Measurements from ENCODE around the gene GALM. TPM values are rescaled to one million over a fixed set of nuclear protein-coding genes. Genes with fewer than 3 reads are reported as not detected.
A peak's percentile ranks its signal among the peaks of the same experiment; 100 is the strongest.

Gene GALM
- total and polyA plus RNA-seq, 4 donors = 20.5 to 32.8 (median 26.1) TPM

DNA sequence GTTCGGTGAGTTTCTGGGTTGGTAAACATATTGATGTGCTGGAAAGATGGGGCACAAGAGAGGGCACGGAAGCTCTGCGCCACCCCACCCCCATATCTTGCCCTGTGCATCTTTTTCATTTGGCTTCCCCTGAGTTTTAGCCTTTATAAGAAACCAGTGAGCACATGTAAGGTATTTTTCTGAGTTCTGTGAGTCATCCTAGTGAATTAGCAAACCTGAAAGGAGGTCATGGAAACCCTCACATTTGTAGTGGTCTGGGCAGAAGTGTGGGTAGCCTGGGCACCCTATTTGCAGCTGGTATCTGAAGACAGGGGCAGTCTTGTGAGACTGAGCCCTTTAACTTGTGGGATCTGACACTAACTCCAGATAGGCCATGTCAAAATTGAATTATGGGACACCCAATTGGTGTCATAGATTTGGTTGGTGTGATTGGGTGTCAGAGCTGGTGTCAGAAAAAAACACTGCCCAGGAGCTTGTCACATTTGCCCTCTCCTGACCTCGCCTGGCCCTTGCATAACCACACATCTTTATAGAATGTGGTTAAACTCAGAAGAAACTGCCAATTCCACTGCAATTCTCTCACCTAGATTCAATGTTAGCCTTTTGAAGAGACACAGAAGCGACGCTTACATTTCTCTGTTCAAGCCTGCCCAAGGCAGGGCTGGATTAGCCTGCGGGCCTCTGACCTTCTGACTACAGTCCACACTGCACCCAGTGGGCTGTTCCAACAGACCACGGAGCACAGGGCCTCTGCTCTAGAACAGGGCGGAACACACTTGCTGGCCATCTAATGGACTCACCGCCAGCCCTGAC lies 12.0 kb upstream of the GALM start:
- 77% methylated on average over 10 of the region's 10 CpGs for WGBS
- Histone ChIP-seq H3K27ac (ENCODE audit: low read depth in 1 of 2, low read length in 2 of 2) (no peak overlapping the region), H3K9ac (ENCODE audit: low read depth in 1 of 2, low read length in 2 of 2) (no peak overlapping the region), H3K9me3 (ENCODE audit: control insufficient read depth in 4 of 4, low read length in 3 of 4) (no peaks in the 10 kb centered on the region), H3K4me1 (ENCODE audit: control insufficient read depth in 4 of 4, insufficient read depth in 4 of 4, low read length in 3 of 4) (no peaks in the 10 kb centered on the region), H3K27me3 (ENCODE audit: control insufficient read depth in 4 of 4, insufficient read depth in 4 of 4, low read length in 3 of 4) (no peaks in the 10 kb centered on the region), H3K4me3 (ENCODE audit: low read depth in 1 of 3, low read length in 3 of 3) (no peak overlapping the region), H3K36me3 (ENCODE audit: control insufficient read depth in 4 of 4, insufficient read depth in 3 of 4, low read depth in 1 of 4, low read length in 3 of 4) (no peaks in the 10 kb centered on the region)
- TF ChIP-seq GABPA (IDR thresholded peaks at IDR 0.05 in 1 of 2, conservative IDR thresholded peaks at IDR 0.05 in 1 of 2) (no peak), RXRA (IDR thresholded peaks at IDR 0.05) (peak in 1 of 2 donors; percentile 40), HNF4A (conservative IDR thresholded peaks at IDR 0.05) (peak in 1 of 2 donors; percentile 9)
- no peak for DNase-seq (ENCODE audit: low spot score)

DNA sequence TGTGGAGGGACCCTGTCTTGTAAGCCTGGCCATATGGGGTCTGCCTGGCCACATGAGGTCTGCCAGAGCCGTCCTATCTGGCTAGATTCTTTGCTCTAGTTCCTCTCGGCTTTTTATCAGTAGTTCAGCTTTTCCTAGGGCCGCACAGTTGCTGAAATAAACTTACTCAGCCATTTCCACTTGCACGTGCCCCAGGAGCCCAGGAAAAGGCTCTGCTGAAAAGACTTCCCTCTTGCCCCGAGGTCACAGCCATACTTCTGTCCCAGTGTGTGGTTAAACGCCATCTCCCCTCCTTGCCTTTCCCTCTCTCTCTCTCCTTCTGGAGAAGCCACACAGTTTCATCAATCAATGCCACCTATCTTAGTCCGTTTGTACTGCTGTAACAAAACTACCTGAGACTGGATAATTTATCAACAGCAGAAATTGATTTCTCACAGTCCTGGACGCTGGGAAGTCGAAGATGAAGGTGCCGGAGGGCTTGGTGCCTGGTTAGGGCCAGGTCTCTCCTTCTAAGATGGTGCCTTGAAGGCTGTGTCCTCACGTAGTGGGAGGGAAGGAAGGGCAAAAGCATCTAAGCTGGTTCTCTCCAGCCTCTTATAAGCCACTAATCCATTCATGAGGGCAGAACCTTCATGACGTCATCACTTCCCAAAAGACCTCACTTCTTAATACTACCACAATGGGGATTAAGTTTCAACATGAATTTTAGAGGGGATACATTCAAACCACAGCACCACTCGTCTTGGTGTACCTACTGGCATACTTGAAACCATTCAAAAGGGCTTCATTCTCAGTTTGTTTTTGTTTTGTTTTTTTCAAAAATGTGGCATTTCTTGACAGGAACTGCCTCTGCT lies 11.2 kb upstream of the GALM start:
- no peak for TF ChIP-seq SP1 (IDR thresholded peaks at IDR 0.05)
- Histone ChIP-seq H3K4me3 (ENCODE audit: low read depth in 1 of 3, low read length in 3 of 3) (no peak overlapping the region), H3K36me3 (ENCODE audit: control insufficient read depth in 4 of 4, insufficient read depth in 3 of 4, low read depth in 1 of 4, low read length in 3 of 4) (no peaks in the 10 kb centered on the region), H3K9me3 (ENCODE audit: control insufficient read depth in 4 of 4, low read length in 3 of 4) (no peaks in the 10 kb centered on the region), H3K27ac (ENCODE audit: low read depth in 1 of 2, low read length in 2 of 2) (no peak overlapping the region), H3K9ac (ENCODE audit: low read depth in 1 of 2, low read length in 2 of 2) (no peak overlapping the region), H3K4me1 (ENCODE audit: control insufficient read depth in 4 of 4, insufficient read depth in 4 of 4, low read length in 3 of 4) (no peaks in the 10 kb centered on the region), H3K27me3 (ENCODE audit: control insufficient read depth in 4 of 4, insufficient read depth in 4 of 4, low read length in 3 of 4) (no peaks in the 10 kb centered on the region)
- no peak for DNase-seq (ENCODE audit: low spot score)
- WGBS = 80% methylated on average over 13 of the region's 13 CpGs

GRCh38 chr2:38655441-38655840 lies 10.5 kb upstream of the GALM start:
- Histone ChIP-seq H3K4me1 (ENCODE audit: control insufficient read depth in 4 of 4, insufficient read depth in 4 of 4, low read length in 3 of 4) (no peaks in the 10 kb centered on the region), H3K27ac (ENCODE audit: low read depth in 1 of 2, low read length in 2 of 2) (no peak overlapping the region), H3K9me3 (ENCODE audit: control insufficient read depth in 4 of 4, low read length in 3 of 4) (no peaks in the 10 kb centered on the region), H3K27me3 (ENCODE audit: control insufficient read depth in 4 of 4, insufficient read depth in 4 of 4, low read length in 3 of 4) (no peaks in the 10 kb centered on the region), H3K36me3 (ENCODE audit: control insufficient read depth in 4 of 4, insufficient read depth in 3 of 4, low read depth in 1 of 4, low read length in 3 of 4) (no peaks in the 10 kb centered on the region), H3K4me3 (ENCODE audit: low read depth in 1 of 3, low read length in 3 of 3) (no peak overlapping the region), H3K9ac (ENCODE audit: low read depth in 1 of 2, low read length in 2 of 2) (no peak overlapping the region)
- no peak for DNase-seq (ENCODE audit: low spot score)
- WGBS = 98% methylated on average over 1 of the region's 1 CpG
- TF ChIP-seq HNF4A (conservative IDR thresholded peaks at IDR 0.05) = no peak
- no peak for TF ChIP-seq SP1 (IDR thresholded peaks at IDR 0.05)
- TF ChIP-seq FOXA1 (IDR thresholded peaks at IDR 0.05) = no peak
- TF ChIP-seq, protein P1, sequence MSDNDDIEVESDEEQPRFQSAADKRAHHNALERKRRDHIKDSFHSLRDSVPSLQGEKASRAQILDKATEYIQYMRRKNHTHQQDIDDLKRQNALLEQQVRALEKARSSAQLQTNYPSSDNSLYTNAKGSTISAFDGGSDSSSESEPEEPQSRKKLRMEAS (IDR thresholded peaks at IDR 0.05) = no peak
- no peak for TF ChIP-seq GABPA (IDR thresholded peaks at IDR 0.05 in 1 of 2, conservative IDR thresholded peaks at IDR 0.05 in 1 of 2)
- TF ChIP-seq RXRA (IDR thresholded peaks at IDR 0.05) = no peak
- TF ChIP-seq REST (IDR thresholded peaks at IDR 0.05) = no peak
- TF ChIP-seq ATF3 (IDR thresholded peaks at IDR 0.05) = no peak
- no peak for TF ChIP-seq JUND (IDR thresholded peaks at IDR 0.05)

Data from liver (tissue), 9 donors.